Stomach (tissue), 9 donors: ENCODE data around the gene ZNF620. TPM values are rescaled to one million over a fixed set of nuclear protein-coding genes. Genes with fewer than 3 reads are reported as not detected.
A peak's percentile ranks its signal among the peaks of the same experiment; 100 is the strongest.
"Not testable (repeated sequence)": the region's sequence is repeated elsewhere in the genome, so short reads cannot be mapped to it uniquely, and the experiment has no call there.

Experiments used
- DNase-seq, 2 donors: peaks; one replicate each; pipeline versions ENCODE4 v3.0.0 to v3.0.0-alpha.2; 2013 to 2019
- H3K27ac ChIP-seq, 5 donors: fragments of 200-600 bp in 4 of 5; sonication (generic) in 4 of 5; one replicate each; pipeline ENCODE4 v1.5.1; 2013 to 2019; ENCODE audit warnings: mild to moderate bottlenecking in 1 of 5, moderate library complexity in 1 of 5
- H3K27me3 ChIP-seq, 3 donors: fragments of 200-600 bp; sonication (generic); one replicate each; pipeline ENCODE4 v1.5.1; 2017 to 2019; ENCODE audit warnings: mixed run types in 1 of 3
- H3K36me3 ChIP-seq, 4 donors: fragments of 200-600 bp; sonication (generic); 1 replicate in 3 of 4; 2 replicates in 1 of 4; pipeline ENCODE4 v1.5.1; 2016 to 2019
- H3K4me1 ChIP-seq, 4 donors: fragments of 200-600 bp; sonication (generic); one replicate each; pipeline ENCODE4 v1.5.1; 2016 to 2019
- H3K4me3 ChIP-seq, 4 donors: fragments of 200-600 bp; sonication (generic) in 3 of 4; one replicate each; pipeline ENCODE4 v1.5.1; 2016 to 2019; ENCODE audit warnings: mild to moderate bottlenecking in 1 of 4
- H3K9me3 ChIP-seq, 4 donors: fragments of 200-600 bp; sonication (generic); one replicate each; pipeline ENCODE4 v1.5.1; 2016 to 2019
- CTCF ChIP-seq, 7 experiments: fragments of 450-650 bp in 4 of 7; fragments of 200-600 bp in 3 of 7; sonication (generic) in 3 of 7; IDR thresholded peaks; one replicate each; pipeline ENCODE4 v1.5.1; 2016 to 2019; ENCODE audit warnings: antibody characterized with exemption in 7 of 7, control low read depth in 2 of 7, mild to moderate bottlenecking in 1 of 7
- EP300 ChIP-seq: sonication (generic); formaldehyde crosslinking; IDR thresholded peaks from one replicate; pipeline ENCODE4 v1.6.1; 2017; ENCODE audit warnings: antibody characterized with exemption
- POLR2A ChIP-seq, 4 donors: fragments of 450-650 bp; IDR thresholded peaks; one replicate each; pipeline ENCODE4 v1.6.1; 2016; ENCODE audit warnings: antibody characterized with exemption in 4 of 4, control low read depth in 2 of 4, mild to moderate bottlenecking in 1 of 4, moderate library complexity in 1 of 4
- POLR2AphosphoS5 ChIP-seq, 3 donors: sonication (generic); formaldehyde crosslinking; IDR thresholded peaks; one replicate each; pipeline ENCODE4 v1.6.1; 2016; ENCODE audit warnings: antibody characterized with exemption in 3 of 3
- WGBS, 5 donors: extraction: QIAGEN DNeasy Blood & Tissue Kit in 3 of 5; methylation state at CpG; one replicate each; pipeline versions ENCODE4 v1.1.5 to v1.1.7; 2013 to 2018; 5-methylcytosine and 5-hydroxymethylcytosine counted together
- intact Hi-C: fragments of 100-400 bp; cut with DNase I; formaldehyde crosslinking; loops from one replicate; pipeline ENCODE4 v1.15.1; 2023; ENCODE audit warnings: low total_unique reads
- polyA plus RNA-seq, 3 donors: library from polyadenylated mRNA; stranded (reverse); fragments of 200-250 nt; gene quantifications; one replicate each; pipeline ENCODE4 v1.2.3, GENCODE V29; 2013
- total RNA-seq, 5 donors: library from RNA; depleted of rRNA; stranded (reverse); fragments of >200 nt; gene quantifications; one replicate each; pipeline versions ENCODE4 v1.1.0 to v1.2.3, GENCODE V29; 2014 to 2016
- donor health status: healthy with polysubstance abuse.
- donor health status: Bipolar disorder and iron deficiency.
- donor health status: healthy.

The ZNF620 gene
- total and polyA plus RNA-seq, 8 donors, result 0.92 to 77.0 (median 1.7) TPM; not detected in 1

- Histone ChIP-seq H3K9me3 (no peaks in the 10 kb centered on the region), H3K36me3 (peaks cover 43 to 55% (median 54%) of the 10 kb centered on the region in 4 donors), H3K4me1 (peaks cover 20 to 55% (median 37%) of the 10 kb centered on the region in 4 donors), H3K27ac (peak overlapping the region in 4 of 5 donors; percentile 91 to 95 (median 92)), H3K27me3 (no peaks in the 10 kb centered on the region), H3K4me3 (peak overlapping the region; percentile 92 to 98 (median 97))
- DNase-seq, result no peak
- 75 to 86% (median 81%) methylated on average over 4 of the region's 4 CpGs for WGBS, 5 donors
- intact Hi-C loops, result no loop called here
- TF ChIP-seq EP300 (no peak), CTCF (IDR thresholded peaks at IDR 0.05) (no peak), POLR2A (IDR thresholded peaks at IDR 0.05) (no peak), POLR2AphosphoS5 (IDR thresholded peaks at IDR 0.05) (no peak)
These were observed 47.4 kb upstream of the ZNF620 start for GRCh38 chr3:40458473-40458872.

GRCh38 chr3:40460481-40460880, 45.4 kb upstream of the ZNF620 start:
- Histone ChIP-seq H3K36me3 (peaks cover 54 to 75% (median 74%) of the 10 kb centered on the region in 4 donors), H3K4me1 (peaks cover 20 to 44% (median 28%) of the 10 kb centered on the region in 4 donors)
- intact Hi-C loops, H3K27me3 ChIP-seq, H3K27ac ChIP-seq, DNase-seq, H3K4me3 ChIP-seq, H3K9me3 ChIP-seq: not testable (repeated sequence)
- 83 to 86% (median 84%) methylated on average over 6 of the region's 6 CpGs for WGBS, 5 donors

- Histone ChIP-seq H3K4me3 (no peak overlapping the region), H3K36me3 (peaks cover 54 to 81% (median 77%) of the 10 kb centered on the region in 4 donors), H3K4me1 (peaks cover 20 to 41% (median 27%) of the 10 kb centered on the region in 4 donors), H3K27me3 (no peaks in the 10 kb centered on the region), H3K9me3 (no peaks in the 10 kb centered on the region), H3K27ac (no peak overlapping the region)
- intact Hi-C loops, result no loop called here
- 66 to 86% (median 74%) methylated on average over 3 of the region's 3 CpGs for WGBS, 5 donors
- no peak for DNase-seq
- TF ChIP-seq POLR2AphosphoS5 (IDR thresholded peaks at IDR 0.05), result no peak
- TF ChIP-seq POLR2A (IDR thresholded peaks at IDR 0.05), result no peak
- TF ChIP-seq CTCF (IDR thresholded peaks at IDR 0.05), result no peak
These were observed 44.7 kb upstream of the ZNF620 start for GRCh38 chr3:40461161-40461560.

- peaks cover 14 to 33% (median 21%) of the 10 kb centered on the region in 4 donors for H3K4me1 ChIP-seq
- H3K27ac ChIP-seq, DNase-seq, H3K27me3 ChIP-seq, H3K4me3 ChIP-seq, intact Hi-C loops, H3K9me3 ChIP-seq: not testable (repeated sequence)
- peaks cover 54 to 90% (median 87%) of the 10 kb centered on the region in 4 donors for H3K36me3 ChIP-seq
- WGBS, 5 donors, result 88 to 98% (median 94%) methylated on average over 7 of the region's 7 CpGs
These were observed 43.0 kb upstream of the ZNF620 start for GRCh38 chr3:40462838-40463237.

- no peak for DNase-seq
- H3K27ac ChIP-seq, result no peak overlapping the region
- peaks cover 8 to 26% (median 15%) of the 10 kb centered on the region in 4 donors for H3K4me1 ChIP-seq
- intact Hi-C loops, result no loop called here
- H3K4me3 ChIP-seq, result no peak overlapping the region
- 86 to 95% (median 94%) methylated on average over 2 of the region's 2 CpGs for WGBS, 5 donors
- H3K36me3 ChIP-seq, result peaks cover 52 to 88% (median 83%) of the 10 kb centered on the region in 4 donors
- no peaks in the 10 kb centered on the region for H3K27me3 ChIP-seq
- TF ChIP-seq POLR2AphosphoS5 (IDR thresholded peaks at IDR 0.05) (no peak), CTCF (IDR thresholded peaks at IDR 0.05) (no peak), POLR2A (IDR thresholded peaks at IDR 0.05) (no peak), EP300 (no peak)
- no peaks in the 10 kb centered on the region for H3K9me3 ChIP-seq
These were observed 42.3 kb upstream of the ZNF620 start for GRCh38 chr3:40463579-40463978.
